Muscle layer of colon (tissue), 2 donors: ENCODE measurements around the gene EXOC3L4.
"Not testable (repeated sequence)": the region's sequence is repeated elsewhere in the genome, so short reads cannot be mapped to it uniquely, and the experiment has no call there.

Experiments
- H3K27ac ChIP-seq: one replicate; pipeline ENCODE4 v1.7.0; 2013; ENCODE audit warnings: low read depth, mild to moderate bottlenecking, low read length, moderate library complexity
- H3K27me3 ChIP-seq, 2 donors: one replicate each; pipeline ENCODE4 v1.7.0; 2013; ENCODE audit warnings: low read length in 2 of 2, mild to moderate bottlenecking in 2 of 2; ENCODE audit not compliant: insufficient read depth in 2 of 2, control insufficient read depth in 1 of 2
- H3K36me3 ChIP-seq: one replicate; pipeline ENCODE4 v1.7.0; 2013; ENCODE audit warnings: mild to moderate bottlenecking, low read length; ENCODE audit not compliant: insufficient read depth
- H3K4me1 ChIP-seq: one replicate; pipeline ENCODE4 v1.7.0; 2013; ENCODE audit warnings: mild to moderate bottlenecking, low read length; ENCODE audit not compliant: insufficient read depth
- H3K4me3 ChIP-seq, 2 donors: one replicate each; pipeline ENCODE4 v1.7.0; 2013; ENCODE audit warnings: low read length in 2 of 2, low read depth in 1 of 2, mild to moderate bottlenecking in 1 of 2, moderate library complexity in 1 of 2
- H3K9ac ChIP-seq: one replicate; pipeline ENCODE4 v1.7.0; 2013; ENCODE audit warnings: low read length
- H3K9me3 ChIP-seq: one replicate; pipeline ENCODE4 v1.7.0; 2013; ENCODE audit warnings: mild to moderate bottlenecking, low read length
- donor health status: abdominal sarcoma.
- donor health status: Adenocarcinoma of cecum.

Gene EXOC3L4

DNA sequence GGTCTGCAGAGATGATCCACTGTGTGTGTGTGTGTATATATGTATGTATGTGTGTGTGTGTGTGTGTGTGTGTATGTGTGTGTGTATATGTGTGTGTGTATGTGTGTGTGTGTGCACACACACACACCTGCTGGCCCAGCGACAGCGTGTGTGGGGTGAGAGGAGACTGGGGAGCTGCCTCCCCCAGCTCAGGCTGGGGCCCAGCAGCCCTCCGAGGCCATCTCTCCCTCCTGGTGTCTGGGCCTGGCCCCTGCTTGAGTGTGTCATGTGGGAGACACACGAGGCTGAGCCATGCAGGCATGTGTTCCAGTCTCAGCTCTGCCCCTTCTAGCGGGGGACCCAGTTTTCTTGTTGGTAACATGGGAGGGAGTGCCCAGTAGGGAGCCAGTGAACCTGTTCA lies 18.8 kb downstream of the EXOC3L4 start:
- Histone ChIP-seq H3K9me3 (no peaks in the 10 kb centered on the region), H3K27ac (no peak overlapping the region), H3K4me1 (peaks cover 9% of the 10 kb centered on the region), H3K36me3 (no peaks in the 10 kb centered on the region), H3K9ac (no peak overlapping the region), H3K4me3 (no peak overlapping the region), H3K27me3 (no peaks in the 10 kb centered on the region)

DNA sequence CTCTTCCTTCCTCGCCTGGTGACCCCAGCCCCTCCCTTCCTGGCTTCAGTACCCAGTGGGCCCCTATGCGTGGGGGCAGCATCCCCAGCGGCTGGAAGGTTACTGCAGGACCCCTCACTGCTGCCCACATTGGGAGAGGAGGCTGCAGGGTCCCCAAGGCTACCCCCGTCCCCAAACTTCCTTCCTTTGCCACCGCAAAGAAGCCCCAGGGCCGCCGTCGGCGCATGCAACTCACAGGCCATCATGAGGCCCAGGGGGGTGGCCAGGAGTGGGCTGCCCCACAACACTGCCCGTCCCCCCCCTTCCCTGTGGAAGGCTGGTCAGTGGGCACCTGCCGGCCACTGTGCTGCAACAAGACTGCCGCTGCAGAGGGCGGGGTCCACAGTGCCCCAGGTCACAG lies 19.2 kb downstream of the EXOC3L4 start:
- Histone ChIP-seq H3K36me3 (no peaks in the 10 kb centered on the region), H3K9ac (no peak overlapping the region), H3K9me3 (no peaks in the 10 kb centered on the region), H3K27me3 (no peaks in the 10 kb centered on the region), H3K4me1 (peaks cover 14% of the 10 kb centered on the region), H3K27ac (no peak overlapping the region), H3K4me3 (no peak overlapping the region)

DNA sequence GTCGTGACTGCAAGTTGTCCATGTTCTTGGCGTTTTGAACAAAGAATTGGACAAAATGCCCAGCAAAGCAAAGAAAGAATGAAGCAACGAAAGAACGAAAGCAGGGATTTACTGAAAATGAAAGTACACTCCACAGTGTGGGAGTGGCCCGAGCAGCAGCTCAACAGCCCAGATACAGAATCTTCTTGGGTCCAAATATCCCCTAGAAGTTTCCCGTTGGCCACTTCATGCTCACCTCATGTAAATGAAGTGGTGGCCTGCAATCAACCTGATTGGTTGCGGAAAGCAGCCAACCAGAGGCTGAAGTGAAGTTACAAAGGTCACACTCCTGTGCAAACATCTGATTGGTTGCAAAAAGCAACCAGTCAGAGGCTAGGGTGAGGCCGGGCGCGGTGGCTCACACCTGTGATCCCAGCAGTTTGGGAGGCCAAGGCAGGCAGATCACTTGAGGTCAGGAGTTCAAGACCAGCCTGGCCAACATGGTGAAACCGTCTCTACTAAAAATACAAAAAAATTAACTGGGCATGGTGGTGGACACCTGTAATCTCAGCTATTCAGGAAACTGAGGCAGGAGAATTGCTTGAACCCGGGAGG lies 20.7 kb downstream of the EXOC3L4 start:
- not testable (repeated sequence) for H3K9ac ChIP-seq, H3K27ac ChIP-seq, H3K36me3 ChIP-seq, H3K27me3 ChIP-seq, H3K9me3 ChIP-seq, H3K4me3 ChIP-seq
- H3K4me1 ChIP-seq = peaks cover 17% of the 10 kb centered on the region

DNA sequence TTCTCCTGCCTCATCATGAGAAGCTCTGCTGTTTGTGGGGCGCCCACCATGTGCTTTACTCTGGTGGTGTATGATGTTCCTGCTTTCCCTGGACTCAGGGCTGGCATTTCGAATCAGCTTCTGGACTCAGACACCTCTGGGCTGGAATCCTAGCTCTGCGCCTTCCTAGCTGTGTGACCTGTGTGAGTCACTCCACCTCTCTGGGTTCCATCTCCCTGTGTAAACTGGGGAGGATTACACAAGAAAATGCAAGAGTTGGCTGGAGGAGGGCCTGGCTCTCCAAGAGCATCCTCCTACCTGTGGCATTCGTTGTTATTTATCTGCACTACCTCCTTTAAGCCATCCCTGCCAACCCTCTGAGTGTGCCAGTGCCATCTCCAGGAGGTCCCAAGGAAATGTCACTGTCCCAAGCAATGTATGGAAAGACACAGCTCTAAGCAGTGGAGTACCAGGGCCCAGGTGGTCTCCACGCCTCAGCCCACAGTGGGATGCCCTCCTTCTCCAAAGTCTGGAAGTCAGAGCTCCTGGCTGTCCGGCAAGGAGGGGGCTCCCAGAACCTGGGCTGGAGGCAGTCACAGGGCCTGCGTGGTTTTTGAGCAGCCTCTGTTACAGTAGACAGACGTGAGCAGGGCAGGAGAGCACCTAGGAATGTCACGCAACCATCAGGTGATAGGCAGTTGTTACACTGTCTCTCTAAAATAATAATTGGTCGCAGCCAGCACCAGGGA lies 21.5 kb downstream of the EXOC3L4 start:
- H3K27ac ChIP-seq = no peak overlapping the region
- H3K9ac ChIP-seq = no peak overlapping the region
- no peak overlapping the region for H3K4me3 ChIP-seq
- no peaks in the 10 kb centered on the region for H3K9me3 ChIP-seq
- H3K4me1 ChIP-seq = peaks cover 11% of the 10 kb centered on the region
- no peaks in the 10 kb centered on the region for H3K27me3 ChIP-seq
- H3K36me3 ChIP-seq = no peaks in the 10 kb centered on the region

DNA sequence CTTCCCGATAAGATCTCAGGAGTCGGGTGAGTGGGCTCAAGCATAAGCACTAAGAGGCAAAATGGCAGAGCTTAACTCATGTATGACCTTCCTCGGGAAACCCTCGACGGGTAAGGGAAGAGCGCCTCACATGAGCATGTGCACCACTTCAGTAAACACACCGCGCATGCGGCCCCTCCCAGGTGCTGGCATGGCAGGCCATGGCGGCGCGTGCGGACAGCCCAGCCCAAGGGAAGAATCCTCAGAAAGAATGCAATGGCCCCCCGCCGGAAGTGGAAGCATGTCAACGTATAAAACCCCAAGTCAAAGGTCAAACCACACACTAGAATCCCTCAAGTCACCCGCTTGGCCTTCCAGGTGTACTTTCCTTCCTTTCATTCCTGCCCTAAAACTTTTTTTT lies 22.1 kb downstream of the EXOC3L4 start:
- no peaks in the 10 kb centered on the region for H3K36me3 ChIP-seq
- H3K9me3 ChIP-seq = no peaks in the 10 kb centered on the region
- H3K4me3 ChIP-seq = no peak overlapping the region
- no peaks in the 10 kb centered on the region for H3K27me3 ChIP-seq
- no peak overlapping the region for H3K9ac ChIP-seq
- H3K4me1 ChIP-seq = peaks cover 11% of the 10 kb centered on the region
- H3K27ac ChIP-seq = no peak overlapping the region

DNA sequence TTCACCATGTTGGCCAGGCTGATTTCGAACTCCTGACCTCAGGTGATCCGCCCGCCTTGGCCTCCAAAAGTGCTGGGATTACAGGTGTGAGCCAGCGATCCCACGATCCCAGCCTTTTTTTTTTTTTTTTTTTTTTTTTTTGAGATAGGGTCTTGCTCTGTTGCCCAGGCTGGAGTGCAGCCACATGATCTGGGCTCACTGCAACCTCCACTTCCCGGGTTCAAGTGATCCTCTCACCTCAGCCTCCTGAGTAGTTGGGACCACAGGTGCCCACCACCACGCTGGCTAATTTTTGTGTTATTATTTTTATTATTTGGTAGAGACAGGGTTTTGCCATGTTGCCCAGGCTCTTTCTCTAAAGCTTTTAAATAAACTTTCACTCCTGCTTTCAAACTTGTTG lies 23.0 kb downstream of the EXOC3L4 start:
- not testable (repeated sequence) for H3K27me3 ChIP-seq, H3K27ac ChIP-seq, H3K9me3 ChIP-seq, H3K9ac ChIP-seq, H3K4me3 ChIP-seq, H3K36me3 ChIP-seq
- peaks cover 11% of the 10 kb centered on the region for H3K4me1 ChIP-seq

DNA sequence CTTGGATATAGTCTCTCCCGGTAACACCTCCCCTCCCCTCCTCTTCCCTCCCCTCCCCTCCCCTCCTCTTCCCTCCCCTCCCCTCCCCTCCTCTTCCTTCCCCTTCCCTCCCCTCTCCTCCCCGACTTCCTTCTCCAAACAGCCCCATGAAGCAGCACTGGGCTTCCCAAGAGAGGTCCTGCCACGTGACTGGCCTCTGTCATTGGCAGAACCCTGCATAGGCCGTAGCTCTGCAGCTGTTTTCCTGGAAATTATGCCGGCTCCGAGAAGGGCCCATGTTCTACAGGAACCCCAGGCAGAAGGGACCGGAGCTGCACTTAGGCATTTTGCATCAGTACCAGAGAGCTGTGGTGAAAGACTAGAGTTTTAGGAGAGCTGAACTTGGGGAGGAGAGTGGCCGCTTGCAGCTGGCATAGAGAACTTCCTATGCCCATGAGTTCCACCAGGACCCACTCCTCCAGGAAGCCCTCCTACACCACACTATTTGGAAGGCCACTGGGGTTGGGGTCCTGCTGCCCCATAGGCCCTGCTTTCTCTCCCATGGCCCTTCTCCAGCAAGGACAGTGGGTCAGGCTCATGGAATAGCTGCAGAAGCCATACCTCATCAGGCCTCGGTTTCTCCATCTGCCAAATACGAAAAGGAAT lies 23.6 kb downstream of the EXOC3L4 start:
- Histone ChIP-seq H3K27me3 (peaks cover 4 to 11% of the 10 kb centered on the region in 2 donors), H3K4me3 (no peak overlapping the region), H3K9me3 (no peaks in the 10 kb centered on the region), H3K9ac (no peak overlapping the region), H3K27ac (no peak overlapping the region), H3K4me1 (peaks cover 11% of the 10 kb centered on the region), H3K36me3 (no peaks in the 10 kb centered on the region)

DNA sequence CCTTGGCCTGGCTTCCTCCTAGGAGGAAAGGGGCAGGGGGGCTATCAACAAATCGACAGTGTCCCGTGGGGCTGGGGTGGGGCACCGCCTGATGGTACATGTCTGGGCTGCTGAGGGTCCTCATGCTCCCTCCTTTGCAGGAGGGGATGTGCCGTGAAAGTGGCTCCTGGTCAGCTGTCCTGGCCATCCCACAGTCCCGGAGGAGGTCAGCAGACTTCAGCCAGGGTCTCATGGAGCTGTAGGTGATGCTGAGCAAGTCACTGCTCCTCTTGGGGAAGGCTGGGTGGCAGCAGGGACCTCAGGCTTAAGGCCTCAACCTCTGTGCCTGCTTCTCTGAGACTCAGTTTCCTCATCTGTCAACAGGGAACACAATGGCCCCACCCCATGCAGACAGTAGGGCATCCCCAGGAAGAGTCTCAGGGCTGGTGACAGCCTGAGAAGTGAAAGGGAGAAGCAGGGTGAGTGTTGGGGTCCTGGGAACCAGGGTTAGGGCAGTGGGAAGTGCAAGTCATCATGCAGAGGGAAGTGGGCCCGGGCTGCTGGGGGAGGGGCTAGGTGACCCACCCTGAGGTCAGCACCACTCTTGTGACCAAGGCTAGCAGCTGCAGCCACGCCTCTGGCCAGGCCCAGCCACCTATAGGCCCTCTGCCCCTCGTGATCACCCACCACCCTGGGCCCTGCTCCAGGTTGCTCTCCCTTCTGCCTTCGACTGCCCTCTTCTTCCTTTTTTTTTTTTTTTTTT lies 24.3 kb downstream of the EXOC3L4 start:
- no peak overlapping the region for H3K4me3 ChIP-seq
- peaks cover 4 to 17% of the 10 kb centered on the region in 2 donors for H3K27me3 ChIP-seq
- no peak overlapping the region for H3K27ac ChIP-seq
- H3K9ac ChIP-seq = no peak overlapping the region
- H3K36me3 ChIP-seq = no peaks in the 10 kb centered on the region
- H3K9me3 ChIP-seq = no peaks in the 10 kb centered on the region
- H3K4me1 ChIP-seq = peaks cover 11% of the 10 kb centered on the region

DNA sequence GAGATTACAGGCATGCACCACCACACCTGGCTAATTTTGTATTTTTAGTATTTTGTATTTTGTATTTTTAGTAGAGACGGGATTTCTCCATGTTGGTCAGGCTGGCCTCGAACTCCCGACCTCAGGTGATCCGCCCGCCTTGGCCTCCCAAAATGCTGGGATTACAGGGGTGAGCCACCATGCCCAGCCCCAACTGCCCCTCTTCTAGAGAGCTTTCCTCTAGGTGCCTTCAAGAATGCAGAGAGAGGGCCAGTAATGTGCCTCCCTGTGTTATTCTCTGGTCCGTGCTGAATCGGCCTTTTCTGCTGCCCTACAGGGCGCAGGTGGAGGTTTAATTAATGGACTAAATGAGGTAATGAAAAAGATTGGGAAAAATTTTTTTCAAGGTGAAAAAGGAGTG lies 25.0 kb downstream of the EXOC3L4 start:
- Histone ChIP-seq H3K27me3 (peaks cover 4 to 22% of the 10 kb centered on the region in 2 donors), H3K27ac (peak overlapping the region; percentile 42), H3K4me1 (peaks cover 13% of the 10 kb centered on the region)
- H3K9ac ChIP-seq, H3K9me3 ChIP-seq, H3K36me3 ChIP-seq, H3K4me3 ChIP-seq: not testable (repeated sequence)

DNA sequence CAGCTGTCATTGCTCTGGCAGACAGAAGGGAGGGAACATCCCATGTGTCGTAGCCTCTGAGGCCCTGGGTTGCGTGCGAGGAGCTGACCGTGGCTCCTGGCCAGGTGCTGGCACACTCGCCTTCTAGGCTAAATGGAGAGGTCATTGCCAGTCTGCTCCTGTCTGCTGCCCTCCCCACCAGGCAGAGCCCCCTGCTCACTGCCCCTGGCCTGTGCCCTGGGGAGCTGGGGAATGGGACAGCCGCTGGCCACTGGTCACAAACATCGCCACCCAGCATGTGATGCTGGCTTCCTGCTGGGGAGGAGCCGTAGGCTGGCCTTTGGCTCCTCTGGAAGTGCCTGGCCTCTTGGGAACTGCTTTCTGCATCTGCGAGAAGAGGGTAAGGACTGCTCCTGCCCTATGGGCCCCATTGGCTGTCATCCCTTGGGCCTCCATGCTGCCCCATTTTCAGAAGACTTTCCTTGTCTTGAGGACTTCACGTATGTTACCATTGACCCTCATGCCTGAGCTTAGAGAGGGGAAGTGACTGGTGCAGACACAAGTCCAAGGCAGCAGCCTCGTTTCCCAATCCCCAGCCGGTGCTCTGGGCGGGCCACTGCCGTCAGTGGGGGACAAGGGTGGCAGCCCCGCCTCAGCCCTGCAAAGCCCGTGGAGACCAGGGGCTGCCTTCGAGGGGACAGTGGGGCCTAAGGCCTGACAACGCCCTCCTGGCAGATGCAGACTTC lies 26.8 kb downstream of the EXOC3L4 start:
- H3K4me1 ChIP-seq = peaks cover 17% of the 10 kb centered on the region
- H3K9me3 ChIP-seq = no peaks in the 10 kb centered on the region

More for the DNA sequence above, 26.8 kb downstream of the EXOC3L4 start:
- Histone ChIP-seq H3K4me3 (no peak overlapping the region), H3K27ac (peak overlapping the region; percentile 67), H3K27me3 (peaks cover 4 to 28% of the 10 kb centered on the region in 2 donors), H3K9ac (no peak overlapping the region), H3K36me3 (no peaks in the 10 kb centered on the region)
